SK-N-SH (cell line): ENCODE measurements around the gene SLC34A1. TPM values are rescaled to one million over a fixed set of nuclear protein-coding genes. Genes with fewer than 3 reads are reported as not detected.

Source experiments
- CTCF ChIA-PET: fragments of 300-600, 350-600 bp; formaldehyde crosslinking; extraction: SDS; loops from one replicate; lab custom pipeline; 2021; lab: Yijun Ruan, JAX
- POLR2A ChIA-PET: fragments of 350-600 bp; sonication (Branson Sonifier 250); formaldehyde crosslinking; extraction: SDS; loops from one replicate; lab custom pipeline; 2020; ENCODE audit warnings: antibody characterized with exemption, inconsistent platforms; lab: Yijun Ruan, JAX
- DNase-seq: peaks from one replicate; pipeline ENCODE4 v3.0.0; 2012
- H2AFZ ChIP-seq: fragments of 200-600 bp; sonication (generic); 2 replicates; pipeline ENCODE4 v1.8.1; 2016; ENCODE audit warnings: antibody characterized with exemption, mild to moderate bottlenecking, low read depth
- H3F3A ChIP-seq: fragments of 200-600 bp; sonication (generic); replicated peaks from 2 replicates; pipeline ENCODE3; 2016; ENCODE audit warnings: antibody characterized with exemption, mild to moderate bottlenecking; ENCODE audit not compliant: insufficient read depth
- H3K27ac ChIP-seq, 2 experiments: fragments of 200-500 bp in 1 of 2; fragments of 200-600 bp in 1 of 2; sonication (Bioruptor generic) in 1 of 2; sonication (generic), shearing (Covaris generic) in 1 of 2; 2 replicates each; pipeline versions ENCODE4 v1.5.1 to v1.6.1; 2014 to 2016; ENCODE audit warnings: low read depth in 2 of 2, inconsistent platforms in 1 of 2, low read length in 1 of 2, mild to moderate bottlenecking in 1 of 2, mixed read lengths in 1 of 2
- H3K27me3 ChIP-seq: fragments of 200-600 bp; sonication (generic), shearing (Covaris generic); 2 replicates; pipeline ENCODE4 v1.6.1; 2016; ENCODE audit warnings: mixed run types; ENCODE audit not compliant: insufficient read depth
- H3K36me3 ChIP-seq, 2 experiments: fragments of 200-500 bp in 1 of 2; fragments of 200-600 bp in 1 of 2; sonication (Bioruptor generic) in 1 of 2; sonication (generic) in 1 of 2; replicated peaks in 1 of 2; 2 replicates each; pipeline versions ENCODE3 to v1.5.1; 2014 to 2016; ENCODE audit warnings: low read length in 1 of 2, mild to moderate bottlenecking in 1 of 2; ENCODE audit not compliant: insufficient read depth in 2 of 2, control insufficient read depth in 1 of 2
- H3K4me1 ChIP-seq, 2 experiments: fragments of 200-500 bp in 1 of 2; fragments of 200-600 bp in 1 of 2; sonication (Bioruptor generic) in 1 of 2; sonication (generic), shearing (Covaris generic) in 1 of 2; 2 replicates each; pipeline versions ENCODE4 v1.5.1 to v1.6.1; 2014 to 2016; ENCODE audit warnings: low read depth in 1 of 2, low read length in 1 of 2, mixed run types in 1 of 2; ENCODE audit not compliant: insufficient read depth in 2 of 2, control insufficient read depth in 1 of 2
- H3K4me2 ChIP-seq: fragments of 200-600 bp; sonication (generic), shearing (Covaris generic); 2 replicates; pipeline ENCODE4 v1.6.1; 2017; ENCODE audit warnings: mixed run types
- H3K4me3 ChIP-seq, 2 experiments: fragments of 200-500 bp in 1 of 2; fragments of 200-600 bp in 1 of 2; sonication (Bioruptor generic) in 1 of 2; sonication (generic), shearing (Covaris generic) in 1 of 2; 2 replicates each; pipeline versions ENCODE4 v1.5.1 to v1.8.1; 2014 to 2016; ENCODE audit warnings: low read depth in 2 of 2, inconsistent platforms in 1 of 2, low read length in 1 of 2, mild to moderate bottlenecking in 1 of 2, mixed read lengths in 1 of 2, moderate library complexity in 1 of 2
- H3K79me2 ChIP-seq: fragments of 200-600 bp; sonication (generic); 2 replicates; pipeline ENCODE4 v1.8.1; 2017; ENCODE audit warnings: mild to moderate bottlenecking; ENCODE audit not compliant: insufficient read depth
- H3K9ac ChIP-seq: fragments of 200-600 bp; sonication (generic); 2 replicates; pipeline ENCODE4 v1.6.1; 2017; ENCODE audit warnings: mixed run types
- H3K9me2 ChIP-seq: fragments of 200-600 bp; sonication (generic); 2 replicates; pipeline ENCODE4 v1.6.1; 2017; ENCODE audit warnings: mixed run types
- H3K9me3 ChIP-seq: fragments of 200-600 bp; sonication (generic); 2 replicates; pipeline ENCODE4 v1.6.1; 2017; ENCODE audit warnings: mixed run types, mild to moderate bottlenecking, moderate library complexity
- H4K20me1 ChIP-seq: fragments of 200-600 bp; sonication (generic); 2 replicates; pipeline ENCODE4 v1.6.1; 2017; ENCODE audit warnings: mild to moderate bottlenecking, mixed run types; ENCODE audit not compliant: insufficient read depth
- EP300 ChIP-seq, 2 experiments: IDR thresholded peaks; 2 replicates each; pipeline versions ENCODE4 v1.4.0 to v1.6.1; 2012; ENCODE audit warnings: borderline replicate concordance in 1 of 2, low read depth in 1 of 2, low read length in 1 of 2
- FOSL2 ChIP-seq: IDR thresholded peaks from 2 replicates; pipeline ENCODE4 v1.4.0; 2012; ENCODE audit warnings: low read depth, mild to moderate bottlenecking, moderate library complexity, borderline replicate concordance
- FOXJ3 ChIP-seq: sonication (generic); formaldehyde crosslinking; IDR thresholded peaks from 2 replicates; pipeline ENCODE4 v1.5.1; 2020; ENCODE audit warnings: mild to moderate bottlenecking, missing genetic modification reagents
- GATA2 ChIP-seq: sonication (generic); formaldehyde crosslinking; IDR thresholded peaks from 2 replicates; pipeline ENCODE4 v1.5.0; 2020; ENCODE audit warnings: mild to moderate bottlenecking, missing genetic modification reagents
- MXI1 ChIP-seq: IDR thresholded peaks from 2 replicates; pipeline ENCODE4 v1.6.1; 2012; ENCODE audit warnings: mild to moderate bottlenecking, low read depth, low read length, improper control_type of control experiment
- NFIC ChIP-seq: IDR thresholded peaks from 2 replicates; pipeline ENCODE4 v1.4.0; 2012; ENCODE audit warnings: borderline replicate concordance
- NRF1 ChIP-seq: IDR thresholded peaks from 2 replicates; pipeline ENCODE4 v1.6.1; 2012; ENCODE audit warnings: low read depth, mild to moderate bottlenecking, low read length
- POLR2AphosphoS5 ChIP-seq: IDR thresholded peaks from 2 replicates; pipeline ENCODE4 v1.6.1; 2012; ENCODE audit warnings: low read depth, low read length
- RAD21 ChIP-seq: IDR thresholded peaks from 2 replicates; pipeline ENCODE4 v1.6.1; 2012; ENCODE audit warnings: mild to moderate bottlenecking, low read length
- RCOR1 ChIP-seq: fragments of 150-350 bp; IDR thresholded peaks from 2 replicates; pipeline ENCODE4 v1.6.1; 2017; ENCODE audit warnings: antibody characterized with exemption, low read length
- RFX5 ChIP-seq: IDR thresholded peaks from 2 replicates; pipeline ENCODE4 v1.6.1; 2012; ENCODE audit warnings: mild to moderate bottlenecking, improper control_type of control experiment, low read length
- RXRA ChIP-seq: IDR thresholded peaks from 2 replicates; pipeline ENCODE4 v1.4.0; 2012; ENCODE audit warnings: low read depth, mild to moderate bottlenecking, borderline replicate concordance
- SMC3 ChIP-seq: IDR thresholded peaks from 2 replicates; pipeline ENCODE4 v1.6.1; 2012; ENCODE audit warnings: low read depth, low read length, improper control_type of control experiment
- TAF1 ChIP-seq: IDR thresholded peaks from 2 replicates; pipeline ENCODE4 v1.6.1; 2012; ENCODE audit warnings: low read depth, mild to moderate bottlenecking, low read length, moderate library complexity, borderline replicate concordance
- YY1 ChIP-seq: IDR thresholded peaks from 2 replicates; pipeline ENCODE4 v1.4.0; 2012; ENCODE audit warnings: low read depth, mild to moderate bottlenecking
- WGBS: methylation state at CpG from one replicate; pipeline ENCODE4 v1.1.6; 2017; ENCODE audit warnings: low lambda C conversion rate; 5-methylcytosine and 5-hydroxymethylcytosine counted together
- polyA plus RNA-seq, 3 experiments: library from polyadenylated mRNA; depleted of rRNA; stranded (reverse); fragments of >200 nt; gene quantifications; 2 replicates each; pipeline ENCODE4 v1.2.3, GENCODE V29; 2012
- TF ChIP-seq, protein P1 (sequence below): IDR thresholded peaks from 2 replicates; pipeline ENCODE4; 2012
- TF ChIP-seq, protein P2 (sequence below): IDR thresholded peaks from 2 replicates; pipeline ENCODE4 v1.4.0; 2012; ENCODE audit warnings: low read depth
- TF ChIP-seq, protein P3 (sequence below): fragments of 150-350 bp; IDR thresholded peaks from 2 replicates; pipeline ENCODE4 v1.6.1; 2016; ENCODE audit warnings: mild to moderate bottlenecking, low read depth, low read length
- TF ChIP-seq, protein P4 (sequence below): IDR thresholded peaks from 2 replicates; pipeline ENCODE4 v1.4.0; 2012; ENCODE audit warnings: low read depth, borderline replicate concordance

Gene SLC34A1
- polyA plus RNA-seq, 1 of the 3 experiments (the other 2 are of a cell fraction): 0.03 TPM

DNA sequence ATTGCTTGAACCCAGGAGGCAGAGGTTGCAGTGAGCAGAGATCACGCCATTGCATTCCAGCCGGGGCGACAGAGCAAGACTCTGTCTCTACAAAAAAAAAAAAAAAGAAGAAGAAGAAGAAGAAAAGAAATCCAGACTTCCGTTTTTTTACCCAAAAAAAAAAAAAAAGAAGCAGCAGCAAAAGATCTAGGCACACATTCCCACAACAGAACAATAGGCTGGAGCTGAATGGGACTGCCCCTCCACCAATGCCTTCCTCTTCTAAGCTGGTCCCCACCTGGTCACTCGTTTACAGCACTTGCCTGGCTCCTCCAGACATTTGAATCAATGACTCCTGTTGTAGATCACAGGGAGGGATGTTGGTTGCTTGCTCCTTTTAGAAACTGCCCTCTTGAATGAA is 31.1 kb upstream of the SLC34A1 start:
- Histone ChIP-seq H3K36me3 (peaks cover 4 to 8% of the 10 kb centered on the region in 2 experiments), H3K27ac (no peak overlapping the region), H3K79me2 (peaks cover 34% of the 10 kb centered on the region), H3K9me3 (no peaks in the 10 kb centered on the region), H3F3A (no peaks in the 10 kb centered on the region), H3K4me3 (no peak overlapping the region), H3K4me2 (no peak overlapping the region), H3K9me2 (no peaks in the 10 kb centered on the region), H3K4me1 (peaks cover 5 to 27% of the 10 kb centered on the region in 2 experiments; a peak in 3 of 4 replicates), H2AFZ (no peak overlapping the region), H3K27me3 (no peaks in the 10 kb centered on the region), H4K20me1 (no peaks in the 10 kb centered on the region), H3K9ac (no peak overlapping the region)
- WGBS: 76% methylated on average over 5 of the region's 5 CpGs
- DNase-seq: no peak
- CTCF ChIA-PET: interaction anchor here (1.5 to 1.6 kb wide), 2 partner anchors 9 to 11 kb away, joined by 4 to 6 read pairs; no protein-coding TSS in a partner anchor
- POLR2A ChIA-PET: interaction anchor here (1.8 kb wide), 1 partner anchor 8 kb away, joined by 8 read pairs; no protein-coding TSS in a partner anchor
- TF ChIP-seq RXRA (no peak), NFIC (no peak), RCOR1 (no peak), RAD21 (no peak), RFX5 (no peak), NRF1 (no peak), GATA2 (CRISPR knock-in tag) (no peak), FOXJ3 (CRISPR knock-in tag) (no peak), SMC3 (no peak), YY1 (no peak), EP300 (IDR thresholded peaks at IDR 0.05; ENCODE audit: borderline replicate concordance in 1 of 2, low read depth in 1 of 2, low read length in 1 of 2) (no peak), POLR2AphosphoS5 (no peak), TAF1 (no peak), FOSL2 (no peak), MXI1 (no peak)
- TF ChIP-seq, protein P1, sequence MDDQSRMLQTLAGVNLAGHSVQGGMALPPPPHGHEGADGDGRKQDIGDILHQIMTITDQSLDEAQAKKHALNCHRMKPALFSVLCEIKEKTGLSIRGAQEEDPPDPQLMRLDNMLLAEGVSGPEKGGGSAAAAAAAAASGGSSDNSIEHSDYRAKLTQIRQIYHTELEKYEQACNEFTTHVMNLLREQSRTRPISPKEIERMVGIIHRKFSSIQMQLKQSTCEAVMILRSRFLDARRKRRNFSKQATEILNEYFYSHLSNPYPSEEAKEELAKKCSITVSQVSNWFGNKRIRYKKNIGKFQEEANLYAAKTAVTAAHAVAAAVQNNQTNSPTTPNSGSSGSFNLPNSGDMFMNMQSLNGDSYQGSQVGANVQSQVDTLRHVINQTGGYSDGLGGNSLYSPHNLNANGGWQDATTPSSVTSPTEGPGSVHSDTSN: no peak
- TF ChIP-seq, protein P2, sequence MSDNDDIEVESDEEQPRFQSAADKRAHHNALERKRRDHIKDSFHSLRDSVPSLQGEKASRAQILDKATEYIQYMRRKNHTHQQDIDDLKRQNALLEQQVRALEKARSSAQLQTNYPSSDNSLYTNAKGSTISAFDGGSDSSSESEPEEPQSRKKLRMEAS: no peak
- TF ChIP-seq, protein P3, sequence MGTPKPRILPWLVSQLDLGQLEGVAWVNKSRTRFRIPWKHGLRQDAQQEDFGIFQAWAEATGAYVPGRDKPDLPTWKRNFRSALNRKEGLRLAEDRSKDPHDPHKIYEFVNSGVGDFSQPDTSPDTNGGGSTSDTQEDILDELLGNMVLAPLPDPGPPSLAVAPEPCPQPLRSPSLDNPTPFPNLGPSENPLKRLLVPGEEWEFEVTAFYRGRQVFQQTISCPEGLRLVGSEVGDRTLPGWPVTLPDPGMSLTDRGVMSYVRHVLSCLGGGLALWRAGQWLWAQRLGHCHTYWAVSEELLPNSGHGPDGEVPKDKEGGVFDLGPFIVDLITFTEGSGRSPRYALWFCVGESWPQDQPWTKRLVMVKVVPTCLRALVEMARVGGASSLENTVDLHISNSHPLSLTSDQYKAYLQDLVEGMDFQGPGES: no peak
- TF ChIP-seq, protein P4, sequence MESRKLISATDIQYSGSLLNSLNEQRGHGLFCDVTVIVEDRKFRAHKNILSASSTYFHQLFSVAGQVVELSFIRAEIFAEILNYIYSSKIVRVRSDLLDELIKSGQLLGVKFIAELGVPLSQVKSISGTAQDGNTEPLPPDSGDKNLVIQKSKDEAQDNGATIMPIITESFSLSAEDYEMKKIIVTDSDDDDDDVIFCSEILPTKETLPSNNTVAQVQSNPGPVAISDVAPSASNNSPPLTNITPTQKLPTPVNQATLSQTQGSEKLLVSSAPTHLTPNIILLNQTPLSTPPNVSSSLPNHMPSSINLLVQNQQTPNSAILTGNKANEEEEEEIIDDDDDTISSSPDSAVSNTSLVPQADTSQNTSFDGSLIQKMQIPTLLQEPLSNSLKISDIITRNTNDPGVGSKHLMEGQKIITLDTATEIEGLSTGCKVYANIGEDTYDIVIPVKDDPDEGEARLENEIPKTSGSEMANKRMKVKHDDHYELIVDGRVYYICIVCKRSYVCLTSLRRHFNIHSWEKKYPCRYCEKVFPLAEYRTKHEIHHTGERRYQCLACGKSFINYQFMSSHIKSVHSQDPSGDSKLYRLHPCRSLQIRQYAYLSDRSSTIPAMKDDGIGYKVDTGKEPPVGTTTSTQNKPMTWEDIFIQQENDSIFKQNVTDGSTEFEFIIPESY: no peak
